ENCODE measurements around the gene SLC7A8. TPM values are rescaled to one million over a fixed set of nuclear protein-coding genes. Genes with fewer than 3 reads are reported as not detected.

SLC7A8 gene
- total RNA-seq, 3 donors from 2014 or later, result 46.8 to 98.9 (median 61.9) TPM

GRCh38 chr14:23217032-23218020 lies 33.9 kb upstream of the SLC7A8 start:
- no peak overlapping the region for H3K4me3 ChIP-seq
- H3K27ac ChIP-seq, result no peak overlapping the region
- no peak for DNase-seq (ENCODE audit: low spot score in 2 of 2)
- H3K4me1 ChIP-seq, result no peaks in the 10 kb centered on the region
- H3K36me3 ChIP-seq, result no peaks in the 10 kb centered on the region
- no peaks in the 10 kb centered on the region for H3K27me3 ChIP-seq
- intact Hi-C loops (cut with DNase I; ENCODE audit: low total_unique reads), result no loop called here
- TF ChIP-seq POLR2AphosphoS5 (IDR thresholded peaks at IDR 0.05) (no peak), CTCF (IDR thresholded peaks at IDR 0.05) (no peak), POLR2A (IDR thresholded peaks at IDR 0.05) (no peak)
- peaks cover 0 to 5% of the 10 kb centered on the region in 2 donors for H3K9me3 ChIP-seq

- H3K27me3 ChIP-seq, result no peaks in the 10 kb centered on the region
Measured at GRCh38 chr14:23215421-23215820, 32.0 kb upstream of the SLC7A8 start.

GRCh38 chr14:23209651-23210423 lies 26.4 kb upstream of the SLC7A8 start:
- Histone ChIP-seq H3K27me3 (no peaks in the 10 kb centered on the region), H3K4me3 (no peak overlapping the region), H3K9me3 (no peaks in the 10 kb centered on the region), H3K4me1 (no peaks in the 10 kb centered on the region), H3K36me3 (no peaks in the 10 kb centered on the region), H3K27ac (no peak overlapping the region)
- no peak for DNase-seq (ENCODE audit: low spot score in 2 of 2)
- intact Hi-C loops (cut with DNase I; ENCODE audit: low total_unique reads), result loop anchor here (5.0 kb wide), 1 partner anchor 253 kb away; the partner anchor contains the start of gene HAUS4
- TF ChIP-seq CTCF (IDR thresholded peaks at IDR 0.05), result no peak
- TF ChIP-seq POLR2AphosphoS5 (IDR thresholded peaks at IDR 0.05), result no peak
- TF ChIP-seq POLR2A (IDR thresholded peaks at IDR 0.05), result no peak

More at GRCh38 chr14:23215421-23215820, 32.0 kb upstream of the SLC7A8 start:
- Histone ChIP-seq H3K4me1 (no peaks in the 10 kb centered on the region), H3K36me3 (no peaks in the 10 kb centered on the region), H3K4me3 (no peak overlapping the region), H3K9me3 (peaks cover 0 to 5% of the 10 kb centered on the region in 2 donors), H3K27ac (no peak overlapping the region)
- TF ChIP-seq CTCF (IDR thresholded peaks at IDR 0.05) (no peak), POLR2AphosphoS5 (IDR thresholded peaks at IDR 0.05) (no peak), POLR2A (IDR thresholded peaks at IDR 0.05) (no peak)
- intact Hi-C loops (cut with DNase I; ENCODE audit: low total_unique reads), result no loop called here
- no peak for DNase-seq (ENCODE audit: low spot score in 2 of 2)

GRCh38 chr14:23208324-23208723 lies 24.9 kb upstream of the SLC7A8 start:
- H3K36me3 ChIP-seq, result no peaks in the 10 kb centered on the region
- TF ChIP-seq POLR2AphosphoS5 (IDR thresholded peaks at IDR 0.05), result no peak
- TF ChIP-seq POLR2A (IDR thresholded peaks at IDR 0.05), result no peak
- no peak overlapping the region for H3K27ac ChIP-seq
- intact Hi-C loops (cut with DNase I; ENCODE audit: low total_unique reads), result no loop called here
- no peaks in the 10 kb centered on the region for H3K27me3 ChIP-seq
- H3K4me3 ChIP-seq, result no peak overlapping the region
- H3K9me3 ChIP-seq, result no peaks in the 10 kb centered on the region
- no peaks in the 10 kb centered on the region for H3K4me1 ChIP-seq
- no peak for DNase-seq (ENCODE audit: low spot score in 2 of 2)

- Histone ChIP-seq H3K27ac (no peak overlapping the region), H3K27me3 (no peaks in the 10 kb centered on the region), H3K4me3 (no peak overlapping the region), H3K36me3 (no peaks in the 10 kb centered on the region), H3K4me1 (no peaks in the 10 kb centered on the region), H3K9me3 (no peaks in the 10 kb centered on the region)
- DNase-seq (ENCODE audit: low spot score in 2 of 2), result no peak
- TF ChIP-seq POLR2AphosphoS5 (IDR thresholded peaks at IDR 0.05) (no peak), POLR2A (IDR thresholded peaks at IDR 0.05) (no peak), CTCF (IDR thresholded peaks at IDR 0.05) (no peak)
- intact Hi-C loops (cut with DNase I; ENCODE audit: low total_unique reads), result no loop called here
Measured at GRCh38 chr14:23207146-23207540, 23.7 kb upstream of the SLC7A8 start.

All from breast epithelium (tissue), 4 donors.